Gastroesophageal sphincter (tissue), 4 donors: ENCODE results near the gene CDH4. TPM values are rescaled to one million over a fixed set of nuclear protein-coding genes. Genes with fewer than 3 reads are reported as not detected.

Experiments used
- ATAC-seq: fragments of 150-250 bp; one replicate; pipeline ENCODE4 v1.9.1; 2016; ENCODE audit warnings: mild to moderate bottlenecking, moderate library complexity
- H3K27ac ChIP-seq, 4 donors: fragments of 200-600 bp; sonication (generic) in 3 of 4; 1 replicate in 3 of 4; 2 replicates in 1 of 4; pipeline ENCODE4 v1.5.1; 2016 to 2019
- H3K27me3 ChIP-seq: fragments of 200-600 bp; sonication (generic); one replicate; pipeline ENCODE4 v1.5.1; 2019
- H3K36me3 ChIP-seq, 2 donors: fragments of 200-600 bp; sonication (generic); one replicate each; pipeline ENCODE4 v1.5.1; 2019; ENCODE audit warnings: control low read depth in 1 of 2
- H3K4me1 ChIP-seq, 3 donors: fragments of 200-600 bp; sonication (generic); 1 replicate in 2 of 3; 2 replicates in 1 of 3; pipeline ENCODE4 v1.5.1; 2016 to 2019; ENCODE audit warnings: control low read depth in 2 of 3
- H3K4me3 ChIP-seq, 2 donors: fragments of 200-600 bp; sonication (generic); one replicate each; pipeline ENCODE4 v1.5.1; 2019; ENCODE audit warnings: mild to moderate bottlenecking in 1 of 2, moderate library complexity in 1 of 2
- H3K9me3 ChIP-seq, 3 donors: fragments of 200-600 bp; sonication (generic); one replicate each; pipeline ENCODE4 v1.5.1; 2017 to 2019; ENCODE audit warnings: control low read depth in 2 of 3
- EP300 ChIP-seq: sonication (generic); formaldehyde crosslinking; IDR thresholded peaks from one replicate; pipeline ENCODE4 v1.6.1; 2017; ENCODE audit warnings: antibody characterized with exemption, mild to moderate bottlenecking
- POLR2A ChIP-seq, 2 donors: fragments of 450-650 bp; IDR thresholded peaks; one replicate each; pipeline ENCODE4 v1.6.1; 2017; ENCODE audit warnings: antibody characterized with exemption in 2 of 2, mild to moderate bottlenecking in 2 of 2, moderate library complexity in 1 of 2
- POLR2AphosphoS5 ChIP-seq: sonication (generic); formaldehyde crosslinking; IDR thresholded peaks from one replicate; pipeline ENCODE4 v1.6.1; 2017; ENCODE audit warnings: antibody characterized with exemption
- WGBS, 2 donors: methylation state at CpG; one replicate each; pipeline ENCODE4 v1.1.5; 2018; ENCODE audit warnings: low coverage in 1 of 2; 5-methylcytosine and 5-hydroxymethylcytosine counted together
- total RNA-seq, 4 donors: library from RNA; depleted of rRNA; stranded (reverse); fragments of >200 nt; gene quantifications; one replicate each; pipeline ENCODE4 v1.1.0, GENCODE V29; 2016
- TF ChIP-seq, protein P1 (sequence below), 4 experiments: fragments of 200-600 bp in 2 of 4; fragments of 450-650 bp in 2 of 4; sonication (generic) in 1 of 4; IDR thresholded peaks; one replicate each; pipeline ENCODE4 v1.5.1; 2017 to 2019; ENCODE audit warnings: antibody characterized with exemption in 4 of 4, mild to moderate bottlenecking in 2 of 4, moderate library complexity in 2 of 4

Gene CDH4
- total RNA-seq, 4 donors from 2014 or later: under 0.01 to 1.5 (median 0.42) TPM; not detected in 1

DNA sequence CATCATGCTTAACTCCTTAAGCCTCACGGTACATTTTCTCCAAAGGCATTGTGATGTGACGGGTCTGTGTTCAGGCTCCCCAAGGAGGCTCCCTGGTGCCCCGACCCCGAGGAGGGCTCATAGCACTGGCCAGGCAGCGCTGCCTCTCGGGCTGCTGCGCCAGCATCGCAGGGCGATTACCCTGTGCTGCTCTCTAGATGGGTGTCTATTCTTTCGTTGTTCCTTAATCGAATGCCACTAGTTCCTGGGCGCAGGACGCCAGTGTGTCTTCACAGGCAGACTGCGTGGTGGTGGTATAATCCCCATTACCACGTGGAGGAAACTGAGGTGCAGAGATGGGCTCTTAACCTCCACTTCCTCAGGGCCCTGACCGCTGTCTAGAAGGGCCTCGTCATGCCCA, 267.4 kb downstream of the CDH4 start:
- H3K27ac ChIP-seq: no peak overlapping the region
- peaks cover 0 to 7% (median 0%) of the 10 kb centered on the region in 3 donors for H3K4me1 ChIP-seq
- no peak overlapping the region for H3K4me3 ChIP-seq
- H3K27me3 ChIP-seq: peaks cover 76% of the 10 kb centered on the region
- no peaks in the 10 kb centered on the region for H3K9me3 ChIP-seq
- no peaks in the 10 kb centered on the region for H3K36me3 ChIP-seq
- no peak for ATAC-seq
- WGBS, 2 donors: 92 to 95% methylated on average over 2 to 13 of the region's 17 CpGs
- TF ChIP-seq, protein P1, sequence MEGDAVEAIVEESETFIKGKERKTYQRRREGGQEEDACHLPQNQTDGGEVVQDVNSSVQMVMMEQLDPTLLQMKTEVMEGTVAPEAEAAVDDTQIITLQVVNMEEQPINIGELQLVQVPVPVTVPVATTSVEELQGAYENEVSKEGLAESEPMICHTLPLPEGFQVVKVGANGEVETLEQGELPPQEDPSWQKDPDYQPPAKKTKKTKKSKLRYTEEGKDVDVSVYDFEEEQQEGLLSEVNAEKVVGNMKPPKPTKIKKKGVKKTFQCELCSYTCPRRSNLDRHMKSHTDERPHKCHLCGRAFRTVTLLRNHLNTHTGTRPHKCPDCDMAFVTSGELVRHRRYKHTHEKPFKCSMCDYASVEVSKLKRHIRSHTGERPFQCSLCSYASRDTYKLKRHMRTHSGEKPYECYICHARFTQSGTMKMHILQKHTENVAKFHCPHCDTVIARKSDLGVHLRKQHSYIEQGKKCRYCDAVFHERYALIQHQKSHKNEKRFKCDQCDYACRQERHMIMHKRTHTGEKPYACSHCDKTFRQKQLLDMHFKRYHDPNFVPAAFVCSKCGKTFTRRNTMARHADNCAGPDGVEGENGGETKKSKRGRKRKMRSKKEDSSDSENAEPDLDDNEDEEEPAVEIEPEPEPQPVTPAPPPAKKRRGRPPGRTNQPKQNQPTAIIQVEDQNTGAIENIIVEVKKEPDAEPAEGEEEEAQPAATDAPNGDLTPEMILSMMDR (IDR thresholded peaks at IDR 0.05): no peak
- no peak for TF ChIP-seq POLR2AphosphoS5
- no peak for TF ChIP-seq POLR2A (IDR thresholded peaks at IDR 0.05)
- no peak for TF ChIP-seq EP300

DNA sequence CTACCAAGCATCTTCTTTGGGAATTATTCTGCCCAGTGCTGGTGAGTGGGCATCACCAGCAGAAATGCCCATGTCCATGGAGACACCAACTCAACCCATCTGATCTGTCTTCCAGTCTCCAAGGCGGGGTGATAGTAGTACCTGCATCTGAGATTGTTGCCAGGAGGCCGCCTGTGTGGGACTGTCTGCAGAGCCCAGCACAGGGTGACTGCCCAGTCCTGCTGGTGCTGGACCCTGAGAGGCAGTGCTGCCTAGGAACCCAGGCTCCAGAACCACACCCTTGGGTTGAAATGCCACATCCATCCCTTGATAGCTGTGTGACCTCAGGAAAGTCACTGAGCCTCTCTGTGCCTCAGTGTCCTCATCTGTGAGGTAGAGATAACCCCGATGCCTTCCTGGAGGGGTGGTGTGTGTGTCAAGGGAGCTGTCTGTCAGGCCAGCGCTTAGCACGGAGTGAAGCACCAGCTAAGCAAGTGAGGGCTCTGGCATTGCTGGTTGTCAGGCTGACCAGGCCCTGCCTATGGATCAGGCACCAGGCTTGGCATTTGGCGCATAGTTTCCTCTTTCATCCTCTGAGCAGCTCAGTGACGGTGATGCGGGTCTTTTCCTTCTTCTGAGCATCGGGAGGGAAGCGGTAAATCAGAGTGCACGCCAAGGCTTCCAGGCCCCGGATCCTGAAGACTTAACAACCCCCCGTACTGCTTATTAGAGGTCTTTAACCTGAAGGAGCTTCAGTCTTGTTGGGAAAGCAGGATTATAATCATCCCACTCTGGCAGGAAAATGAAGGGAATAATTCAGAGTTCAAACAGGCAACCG, 268.2 kb downstream of the CDH4 start:
- 65% methylated on average over 6 of the region's 14 CpGs; no CpG with 5 or more reads in 1 of the 2 donors for WGBS, 2 donors
- peaks cover 76% of the 10 kb centered on the region for H3K27me3 ChIP-seq
- TF ChIP-seq, protein P1 (IDR thresholded peaks at IDR 0.05): no peak
- TF ChIP-seq POLR2AphosphoS5 (no peak), EP300 (no peak), POLR2A (IDR thresholded peaks at IDR 0.05) (no peak)
- H3K4me1 ChIP-seq: peaks cover 0 to 7% (median 0%) of the 10 kb centered on the region in 3 donors
- no peak for ATAC-seq
- no peaks in the 10 kb centered on the region for H3K9me3 ChIP-seq
- no peaks in the 10 kb centered on the region for H3K36me3 ChIP-seq
- no peak overlapping the region for H3K4me3 ChIP-seq
- no peak overlapping the region for H3K27ac ChIP-seq

DNA sequence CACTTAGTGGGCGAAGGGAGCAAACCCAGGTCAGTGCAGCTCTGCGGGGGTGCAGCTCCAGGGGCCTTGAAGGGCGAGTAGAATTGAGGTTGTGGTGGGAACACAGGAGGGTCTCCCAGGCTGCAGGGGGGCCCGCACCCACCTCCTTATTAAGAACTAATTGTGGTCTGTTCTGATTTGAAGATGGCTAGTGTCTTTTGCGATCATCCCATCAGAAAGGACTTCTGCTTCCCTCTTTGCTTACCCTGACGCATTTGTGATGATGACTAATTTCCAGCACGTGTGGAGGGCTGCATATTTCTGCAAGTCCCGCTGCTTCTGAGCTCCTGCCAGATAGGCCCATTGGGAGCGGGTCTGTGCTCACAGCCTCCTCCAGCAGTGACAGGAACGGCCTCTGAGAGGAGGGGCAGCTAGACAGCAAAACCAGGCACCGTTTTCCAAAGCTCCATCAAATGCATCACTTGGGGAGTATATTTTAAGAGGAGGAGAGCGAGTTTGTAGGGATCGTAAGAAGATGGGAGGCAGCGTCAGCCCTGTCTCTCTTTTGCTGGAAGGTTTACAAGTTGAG, 268.9 kb downstream of the CDH4 start:
- Histone ChIP-seq H3K4me3 (no peak overlapping the region), H3K4me1 (peaks cover 0 to 7% (median 0%) of the 10 kb centered on the region in 3 donors), H3K27ac (no peak overlapping the region), H3K27me3 (peaks cover 77% of the 10 kb centered on the region), H3K9me3 (no peaks in the 10 kb centered on the region), H3K36me3 (no peaks in the 10 kb centered on the region)
- ATAC-seq: no peak
- 28 to 41% methylated on average over 4 to 10 of the region's 14 CpGs for WGBS, 2 donors
- TF ChIP-seq POLR2AphosphoS5: no peak
- TF ChIP-seq, protein P1 (IDR thresholded peaks at IDR 0.05): no peak
- no peak for TF ChIP-seq EP300
- no peak for TF ChIP-seq POLR2A (IDR thresholded peaks at IDR 0.05)

DNA sequence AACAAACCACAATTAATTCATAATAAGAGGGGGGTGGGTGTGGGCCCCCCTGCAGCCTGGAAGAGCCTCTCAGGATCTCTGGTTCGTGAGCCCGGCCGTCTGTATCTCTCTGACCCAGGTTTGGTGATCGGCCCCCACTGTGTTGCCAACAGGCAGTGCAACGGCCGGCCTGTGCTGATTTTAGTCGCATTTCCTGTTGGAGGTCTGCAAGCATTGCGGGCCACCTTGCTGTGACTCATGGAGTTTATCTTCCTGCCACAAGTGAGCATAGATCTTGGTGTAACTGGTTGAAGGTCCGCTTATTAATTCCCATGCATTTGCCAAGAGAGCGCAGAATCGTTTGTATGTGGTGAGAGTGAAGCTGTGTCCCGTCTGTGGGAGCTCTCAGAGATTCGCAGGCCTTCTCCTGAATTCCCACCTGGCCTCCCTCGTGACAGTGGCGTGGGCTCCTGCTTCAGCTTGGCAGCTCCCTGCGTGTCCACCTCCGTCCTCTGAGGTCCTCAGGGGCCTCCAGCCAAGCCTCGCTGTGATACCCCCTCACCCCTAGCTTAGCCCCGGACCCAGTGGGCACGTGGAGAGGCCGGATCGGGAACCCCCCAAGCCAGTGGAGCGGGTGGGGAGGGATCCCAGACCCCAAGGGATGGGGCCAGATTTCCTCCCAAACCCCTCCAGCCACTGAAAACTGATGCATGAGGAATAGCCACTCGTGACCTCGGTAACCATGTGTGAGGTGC, 269.8 kb downstream of the CDH4 start:
- no peak overlapping the region for H3K27ac ChIP-seq
- WGBS, 2 donors: 67 to 81% methylated on average over 9 to 12 of the region's 25 CpGs
- no peaks in the 10 kb centered on the region for H3K4me1 ChIP-seq
- no peak for TF ChIP-seq POLR2A (IDR thresholded peaks at IDR 0.05)
- no peak for TF ChIP-seq EP300
- H3K27me3 ChIP-seq: peaks cover 78% of the 10 kb centered on the region
- no peak for ATAC-seq
- H3K9me3 ChIP-seq: no peaks in the 10 kb centered on the region
- no peak overlapping the region for H3K4me3 ChIP-seq
- no peaks in the 10 kb centered on the region for H3K36me3 ChIP-seq

DNA sequence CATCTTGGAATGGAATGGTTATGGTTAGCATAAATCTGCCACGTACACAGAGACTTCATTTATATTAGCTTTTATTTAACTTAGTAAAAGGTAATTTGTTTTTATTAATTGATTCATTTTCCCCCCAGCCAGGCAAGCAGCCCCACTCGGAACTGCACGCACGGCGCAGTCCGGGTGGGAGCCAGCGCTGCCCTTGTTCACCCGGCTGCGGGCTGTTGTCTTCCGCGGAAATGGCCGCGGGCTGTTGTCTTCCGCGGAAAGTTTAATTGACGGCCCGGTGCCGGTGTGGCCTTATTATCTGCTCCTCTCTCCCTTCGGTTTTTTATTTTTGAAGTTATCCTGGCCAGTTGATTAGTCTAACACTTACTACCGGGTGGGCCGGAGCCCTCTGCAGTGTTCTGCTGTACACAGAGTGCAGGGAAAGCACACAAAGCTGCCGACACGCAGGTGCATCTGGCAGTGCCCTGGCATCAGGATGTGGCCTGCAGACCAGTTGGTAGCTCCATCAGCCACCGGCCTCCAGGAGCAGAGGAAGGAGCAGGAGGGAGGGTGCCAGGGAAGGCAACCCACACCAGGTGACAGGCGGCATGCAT, 270.5 kb downstream of the CDH4 start:
- peaks cover 81% of the 10 kb centered on the region for H3K27me3 ChIP-seq
- H3K27ac ChIP-seq: no peak overlapping the region
- TF ChIP-seq POLR2AphosphoS5 (no peak), POLR2A (IDR thresholded peaks at IDR 0.05) (no peak), EP300 (no peak)
- TF ChIP-seq, protein P1 (IDR thresholded peaks at IDR 0.05): no peak
- WGBS, 2 donors: 89% methylated on average over 13 of the region's 25 CpGs; no CpG with 5 or more reads in 1 of the 2 donors
- no peak for ATAC-seq
- H3K4me3 ChIP-seq: no peak overlapping the region
- H3K36me3 ChIP-seq: no peaks in the 10 kb centered on the region
- H3K9me3 ChIP-seq: no peaks in the 10 kb centered on the region
- H3K4me1 ChIP-seq: no peaks in the 10 kb centered on the region
